Kidney (tissue), 14 donors: ENCODE data around the gene ADGRG1. TPM values are rescaled to one million over a fixed set of nuclear protein-coding genes. Genes with fewer than 3 reads are reported as not detected.

Experiments
- DNase-seq, 5 donors: peaks; one replicate each; pipeline ENCODE4 v3.0.0-alpha.2; 2013 to 2020
- FAIRE-seq: peaks from 2 replicates; lab custom pipeline; 2012; peaks lifted over from hg19 to GRCh38; lab: Jason Lieb, UNC
- H3K27ac ChIP-seq, 2 donors: one replicate each; pipeline ENCODE4 v1.7.0; 2013; ENCODE audit warnings: low read depth in 2 of 2, low read length in 2 of 2, inconsistent platforms in 1 of 2
- H3K27me3 ChIP-seq: one replicate; pipeline ENCODE4 v1.7.1; 2013; ENCODE audit warnings: low read length, inconsistent platforms; ENCODE audit not compliant: control insufficient read depth, insufficient read depth
- H3K36me3 ChIP-seq, 3 donors: one replicate each; pipeline versions ENCODE4 v1.7.0 to v1.7.1; 2013; ENCODE audit warnings: low read length in 3 of 3, control low read depth in 1 of 3, inconsistent platforms in 1 of 3; ENCODE audit not compliant: insufficient read depth in 3 of 3, control insufficient read depth in 2 of 3
- H3K4me1 ChIP-seq, 3 donors: one replicate each; pipeline versions ENCODE4 v1.7.0 to v1.7.1; 2013; ENCODE audit warnings: low read length in 3 of 3, inconsistent platforms in 1 of 3, low read depth in 1 of 3; ENCODE audit not compliant: control insufficient read depth in 2 of 3, insufficient read depth in 2 of 3
- H3K4me3 ChIP-seq, 3 donors: one replicate each; pipeline versions ENCODE4 v1.7.0 to v1.8.1; 2013; ENCODE audit warnings: low read length in 3 of 3, control low read depth in 1 of 3, inconsistent platforms in 1 of 3
- H3K9ac ChIP-seq, 3 donors: one replicate each; pipeline versions ENCODE4 v1.7.0 to v1.7.1; 2013; ENCODE audit warnings: low read length in 3 of 3, control low read depth in 1 of 3, inconsistent platforms in 1 of 3
- H3K9me3 ChIP-seq, 3 donors: one replicate each; pipeline versions ENCODE4 v1.7.0 to v1.7.1; 2013; ENCODE audit warnings: low read length in 3 of 3, control low read depth in 1 of 3, inconsistent platforms in 1 of 3; ENCODE audit not compliant: control insufficient read depth in 2 of 3, insufficient read depth in 1 of 3
- intact Hi-C: fragments of 100-400 bp; cut with DNase I; formaldehyde crosslinking; loops from one replicate; pipeline ENCODE4 v1.11.1; 2022
- polyA plus RNA-seq: library from polyadenylated mRNA; stranded (reverse); fragments of 350-450 nt; fragmentation: Illumina TruSeq; extraction: RNeasy Lipid Tissue Mini Kit (QIAGEN cat#74804); gene quantifications from one replicate; pipeline ENCODE4 v1.2.3, GENCODE V29; 2014; ENCODE audit warnings: low read depth, low replicate concordance; ENCODE audit not compliant: insufficient read depth
- total RNA-seq: library from RNA; stranded (reverse); fragmentation: NEBNext Ultra II Directional; extraction: Animal tissue kit (Norgen Biotek cat#: 25700); gene quantifications from one replicate; pipeline ENCODE4 v1.2.1, GENCODE V29; 2021
- TF ChIP-seq, protein P1 (sequence below): IDR thresholded peaks from 3 replicates; pipeline ENCODE4 v1.5.1; 2012; ENCODE audit warnings: mild to moderate bottlenecking, moderate library complexity, borderline replicate concordance; ENCODE audit not compliant: insufficient read depth; ENCODE audit errors: extremely low read depth
- donor health status: control.
- donor health status: control.
- donor health status: control.
- donor health status: control.
- donor health status: control.
- donor health status: DM: yes; HTN: yes; CAD: no.
- donor health status: Normal renal cell carcinoma (clear cell type).

ADGRG1 gene
- total and polyA plus RNA-seq, 2 donors from 2014 or later = 188 to 351 TPM

DNA sequence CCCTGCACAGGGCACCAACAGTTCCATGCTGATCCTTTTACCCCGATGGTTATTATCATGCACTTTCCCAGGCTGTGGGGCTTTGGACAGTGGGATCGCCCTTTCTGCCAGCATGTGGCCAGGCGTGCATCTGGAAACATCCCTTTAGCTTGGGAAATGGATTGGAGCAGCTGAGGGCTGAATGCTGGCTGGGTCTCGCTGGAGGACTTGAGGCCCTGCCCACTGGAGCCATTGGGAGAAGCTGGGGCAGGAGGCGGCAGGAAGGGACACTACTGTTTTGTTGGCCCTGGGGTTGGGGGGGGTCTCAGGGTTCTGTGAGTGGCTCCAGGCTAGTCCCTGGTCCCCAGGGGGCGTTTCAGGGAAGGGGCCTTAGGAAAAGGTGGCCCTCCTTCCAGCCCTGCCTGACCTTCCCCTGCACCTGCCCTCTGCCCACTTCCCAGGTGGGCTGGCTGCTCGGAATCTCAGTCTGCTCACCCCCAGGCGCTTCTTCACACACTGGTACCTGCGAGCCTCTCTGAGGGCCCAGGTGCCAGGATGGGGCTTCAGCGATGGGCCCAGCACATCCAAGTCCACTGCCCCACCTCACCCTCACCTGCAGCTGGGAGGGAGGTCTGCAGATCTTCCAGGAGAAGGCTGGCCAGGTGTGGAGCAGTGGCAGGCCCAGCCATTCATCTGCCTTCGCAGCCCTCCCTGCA is 38.1 kb downstream of the ADGRG1 start:
- DNase-seq (peak in 1 of 5 donors; percentile 63), FAIRE-seq (no peak)
- no peaks in the 10 kb centered on the region for H3K9me3 ChIP-seq
- no peaks in the 10 kb centered on the region for H3K27me3 ChIP-seq
- peaks cover 0 to 34% (median 29%) of the 10 kb centered on the region in 3 donors for H3K36me3 ChIP-seq
- H3K4me1 ChIP-seq = no peaks in the 10 kb centered on the region
- TF ChIP-seq, protein P1, sequence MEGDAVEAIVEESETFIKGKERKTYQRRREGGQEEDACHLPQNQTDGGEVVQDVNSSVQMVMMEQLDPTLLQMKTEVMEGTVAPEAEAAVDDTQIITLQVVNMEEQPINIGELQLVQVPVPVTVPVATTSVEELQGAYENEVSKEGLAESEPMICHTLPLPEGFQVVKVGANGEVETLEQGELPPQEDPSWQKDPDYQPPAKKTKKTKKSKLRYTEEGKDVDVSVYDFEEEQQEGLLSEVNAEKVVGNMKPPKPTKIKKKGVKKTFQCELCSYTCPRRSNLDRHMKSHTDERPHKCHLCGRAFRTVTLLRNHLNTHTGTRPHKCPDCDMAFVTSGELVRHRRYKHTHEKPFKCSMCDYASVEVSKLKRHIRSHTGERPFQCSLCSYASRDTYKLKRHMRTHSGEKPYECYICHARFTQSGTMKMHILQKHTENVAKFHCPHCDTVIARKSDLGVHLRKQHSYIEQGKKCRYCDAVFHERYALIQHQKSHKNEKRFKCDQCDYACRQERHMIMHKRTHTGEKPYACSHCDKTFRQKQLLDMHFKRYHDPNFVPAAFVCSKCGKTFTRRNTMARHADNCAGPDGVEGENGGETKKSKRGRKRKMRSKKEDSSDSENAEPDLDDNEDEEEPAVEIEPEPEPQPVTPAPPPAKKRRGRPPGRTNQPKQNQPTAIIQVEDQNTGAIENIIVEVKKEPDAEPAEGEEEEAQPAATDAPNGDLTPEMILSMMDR = no peak
- H3K27ac ChIP-seq = no peak overlapping the region
- intact Hi-C loops = no loop called here
- no peak overlapping the region for H3K9ac ChIP-seq
- H3K4me3 ChIP-seq = no peak overlapping the region

DNA sequence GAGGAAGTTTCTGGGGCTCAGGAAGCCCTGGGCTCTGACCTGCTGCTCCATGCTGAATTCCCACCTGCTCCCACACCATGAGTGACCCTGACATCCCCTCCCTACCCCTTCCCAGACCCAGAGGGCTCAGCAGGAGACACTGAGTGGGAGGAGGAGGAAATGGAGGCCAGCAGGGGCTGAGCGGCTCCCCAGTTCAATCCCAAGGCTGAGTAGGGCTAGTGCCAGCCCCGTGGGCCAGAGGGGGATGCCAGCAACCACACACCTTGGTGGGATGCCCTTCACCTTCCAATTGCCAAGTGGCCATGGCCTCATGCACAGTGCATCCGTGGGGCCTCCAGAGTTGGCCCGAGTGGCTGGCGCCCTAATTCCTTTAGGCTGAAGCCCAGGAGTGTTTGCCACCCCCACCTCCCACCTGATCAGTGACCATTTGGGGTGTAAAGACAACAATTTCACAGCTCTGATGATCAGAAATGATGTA is 38.7 kb downstream of the ADGRG1 start:
- TF ChIP-seq, protein P1 = no peak
- Histone ChIP-seq H3K4me1 (no peaks in the 10 kb centered on the region), H3K9ac (no peak overlapping the region), H3K27me3 (no peaks in the 10 kb centered on the region), H3K9me3 (no peaks in the 10 kb centered on the region), H3K27ac (no peak overlapping the region), H3K36me3 (peaks cover 0 to 28% (median 23%) of the 10 kb centered on the region in 3 donors), H3K4me3 (no peak overlapping the region)
- intact Hi-C loops = no loop called here
- FAIRE-seq (no peak), DNase-seq (no peak)

DNA sequence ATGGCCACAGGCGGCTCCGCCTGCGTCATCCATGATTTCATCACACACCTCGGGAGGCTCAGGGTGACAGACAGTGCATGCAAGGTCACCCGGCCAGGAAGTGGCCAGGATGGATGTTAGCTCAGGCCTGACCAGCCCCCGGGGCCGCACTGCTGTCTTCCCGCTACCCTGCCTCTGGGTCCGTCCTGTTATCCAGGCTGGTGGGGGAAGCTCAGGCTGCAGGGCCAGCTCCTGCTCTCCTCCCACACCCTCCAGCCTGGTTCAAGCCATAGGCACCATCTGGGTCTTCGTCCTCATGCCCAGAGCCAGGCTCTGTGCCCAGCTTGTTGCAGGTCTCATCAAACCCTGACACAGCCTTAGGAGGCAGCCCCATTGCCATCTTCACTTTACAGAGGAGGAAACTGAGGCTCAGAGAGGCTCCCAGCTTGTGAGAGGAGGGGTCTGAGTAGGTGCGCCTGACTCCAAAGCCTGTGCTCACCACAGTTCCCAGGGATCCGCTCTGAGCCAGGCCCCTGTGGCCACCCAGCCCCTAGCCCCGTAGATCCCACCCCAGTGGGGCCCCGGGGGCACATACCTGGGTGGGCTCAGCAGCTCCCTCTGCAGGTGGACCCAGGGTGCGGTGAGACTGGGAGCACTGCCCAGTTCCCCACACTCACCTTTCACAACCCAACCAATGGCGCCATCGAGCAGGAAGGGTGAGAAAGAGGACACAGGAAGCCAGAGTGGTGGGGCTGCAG is 39.3 kb downstream of the ADGRG1 start:
- no peak overlapping the region for H3K27ac ChIP-seq
- TF ChIP-seq, protein P1 = no peak
- H3K9ac ChIP-seq = no peak overlapping the region
- H3K4me3 ChIP-seq = no peak overlapping the region
- no peaks in the 10 kb centered on the region for H3K9me3 ChIP-seq
- DNase-seq (peak in 1 of 5 donors; percentile 78), FAIRE-seq (no peak)
- intact Hi-C loops = no loop called here
- H3K36me3 ChIP-seq = peaks cover 0 to 23% (median 18%) of the 10 kb centered on the region in 3 donors
- H3K27me3 ChIP-seq = no peaks in the 10 kb centered on the region
- no peaks in the 10 kb centered on the region for H3K4me1 ChIP-seq
